GM18498 (cell line): ENCODE data around the gene VPS18.

ENCODE experiments used
- ATAC-seq: cut with Tn5 transposase; IDR thresholded peaks from one replicate; pipeline ENCODE4 v1.9.1; 2021; ENCODE audit warnings: mild to moderate bottlenecking, moderate library complexity; ENCODE audit not compliant: unreplicated experiment

Gene VPS18

DNA sequence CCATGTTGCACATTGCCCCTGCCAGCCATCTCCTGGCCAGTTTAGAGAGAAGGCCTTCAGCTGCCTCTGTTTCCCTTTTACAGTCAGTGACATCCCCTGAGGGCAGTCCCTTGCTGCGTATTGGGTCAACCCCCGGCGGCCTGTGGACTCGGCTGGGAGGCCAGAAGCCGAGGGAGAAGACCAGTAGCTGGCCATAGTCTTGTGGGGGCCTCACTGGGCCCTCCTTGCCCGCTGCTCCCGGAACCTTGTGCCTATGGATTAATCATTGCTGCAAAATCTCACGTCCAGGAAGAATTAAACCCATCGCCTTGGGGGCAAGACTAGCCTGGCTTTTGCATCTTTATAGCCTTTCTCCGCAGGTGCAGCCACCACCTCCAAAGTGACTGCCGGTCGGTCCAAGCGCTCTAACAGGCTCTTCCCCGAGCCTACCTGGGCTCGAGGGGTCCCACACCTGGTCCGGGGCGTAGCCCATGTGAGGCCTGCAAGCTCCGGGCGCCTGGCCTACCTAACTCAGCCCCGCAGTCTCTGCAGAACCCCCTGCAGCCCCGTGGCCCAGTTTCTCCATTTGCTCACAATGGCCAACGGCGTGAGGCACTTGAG, 58.2 kb downstream of the VPS18 start:
- no peak for ATAC-seq

DNA sequence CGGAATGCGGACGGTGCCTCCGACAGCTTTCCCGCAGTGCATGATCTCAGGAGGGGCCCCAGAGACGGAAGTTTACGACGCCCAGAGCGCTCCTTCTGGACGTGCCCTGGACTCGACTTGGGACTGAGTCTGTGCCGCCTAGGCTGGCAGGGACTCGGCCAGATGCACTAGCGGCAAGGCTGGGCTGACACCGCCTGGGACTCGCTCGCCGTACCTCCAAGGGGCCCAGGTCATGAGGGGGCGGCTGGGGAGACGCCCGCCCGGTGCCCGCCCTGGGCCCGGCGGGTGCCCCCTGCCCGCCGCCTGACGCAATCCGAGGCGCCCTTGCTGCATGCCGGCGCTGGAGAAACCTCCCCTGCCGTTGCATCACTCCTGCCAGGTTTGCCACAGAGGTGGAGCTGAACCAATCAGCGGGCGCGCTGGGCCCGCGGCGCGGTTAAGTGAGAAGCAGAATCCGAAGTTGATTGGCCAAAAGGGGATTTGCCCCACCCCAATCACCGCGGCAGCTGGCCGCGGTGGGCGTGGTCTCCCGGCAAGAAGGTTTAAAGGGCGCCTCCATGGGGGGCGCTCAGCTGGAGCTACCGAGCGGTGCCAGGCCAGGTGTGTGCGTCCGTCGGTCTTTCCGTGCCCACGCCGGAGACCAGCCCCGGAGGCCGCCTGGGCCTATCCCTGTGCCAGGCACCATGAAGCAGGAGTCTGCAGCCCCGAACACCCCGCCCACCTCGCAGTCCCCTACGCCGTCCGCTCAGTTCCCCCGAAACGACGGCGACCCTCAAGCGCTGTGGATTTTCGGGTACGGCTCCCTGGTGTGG, 58.9 kb downstream of the VPS18 start, which contains the start of gene CHAC1:
Gene CHAC1 (plus strand): TSS at position 571 of the 812 bp plus-strand sequence. CDS start 113 bp downstream, at position 684.
- ATAC-seq = peak; percentile 94
